ENCODE data around the gene FKBP7. TPM values are rescaled to one million over a fixed set of nuclear protein-coding genes. Genes with fewer than 3 reads are reported as not detected.

Gene FKBP7
- total and polyA plus RNA-seq, 2 of the 13 experiments (the other 11 are each of a cell fraction or from before 2014, with no cell fraction given) = 12.4 to 14.8 TPM

- TF ChIP-seq SKI (IDR thresholded peaks at IDR 0.05; ENCODE audit: partially characterized antibody) (peak; percentile 51), ZNF124 (CRISPR knock-in tag; IDR thresholded peaks at IDR 0.05) (0 out of 2 replicates have a peak, but pooled peaks have one; percentile 55), ZNF563 (CRISPR knock-in tag; IDR thresholded peaks at IDR 0.05) (peak; percentile 75), KLF15 (CRISPR knock-in tag; IDR thresholded peaks at IDR 0.05; ENCODE audit: borderline replicate concordance) (peak; percentile 79; the same call in 1 of the 2 replicates), AKNA (CRISPR knock-in tag; IDR thresholded peaks at IDR 0.05; ENCODE audit: borderline replicate concordance) (peak; percentile 20; the same call in 1 of the 2 replicates), ARNT (IDR thresholded peaks at IDR 0.05) (no peak), SAFB2 (CRISPR knock-in tag; IDR thresholded peaks at IDR 0.05; ENCODE audit: borderline replicate concordance, low read depth) (peak; percentile 99), MXD1 (CRISPR knock-in tag; IDR thresholded peaks at IDR 0.05) (peak; percentile 94), CAMTA2 (CRISPR knock-in tag; IDR thresholded peaks at IDR 0.05; ENCODE audit: borderline replicate concordance) (peak; percentile 98; the same call in 1 of the 2 replicates), PATZ1 (CRISPR knock-in tag; IDR thresholded peaks at IDR 0.05) (peak; percentile 90), ZNF598 (CRISPR knock-in tag; IDR thresholded peaks at IDR 0.05; ENCODE audit: borderline replicate concordance) (peak; percentile 65; the same call in 1 of the 2 replicates), ZNF782 (CRISPR knock-in tag; IDR thresholded peaks at IDR 0.05; ENCODE audit: borderline replicate concordance) (peak; percentile 86), GFI1 (CRISPR knock-in tag; IDR thresholded peaks at IDR 0.05; ENCODE audit: borderline replicate concordance) (no peak), RBAK (CRISPR knock-in tag; IDR thresholded peaks at IDR 0.05) (no peak), CHCHD3 (CRISPR knock-in tag; IDR thresholded peaks at IDR 0.05) (peak; percentile 90)
Observed at GRCh38 chr2:178450774-178451525, 27.4 kb downstream of the FKBP7 start, which contains the start of the genes PJVK and PRKRA (continued).
